GM03348 (cell line): ENCODE measurements around the gene RBMY1B.
"Not testable (repeated sequence)": the region's sequence is repeated elsewhere in the genome, so short reads cannot be mapped to it uniquely, and the experiment has no call there.

Experiments
- DNase-seq: peaks from one replicate; pipeline ENCODE4 v3.0.0; 2012; ENCODE audit warnings: low spot score

Gene RBMY1B

DNA sequence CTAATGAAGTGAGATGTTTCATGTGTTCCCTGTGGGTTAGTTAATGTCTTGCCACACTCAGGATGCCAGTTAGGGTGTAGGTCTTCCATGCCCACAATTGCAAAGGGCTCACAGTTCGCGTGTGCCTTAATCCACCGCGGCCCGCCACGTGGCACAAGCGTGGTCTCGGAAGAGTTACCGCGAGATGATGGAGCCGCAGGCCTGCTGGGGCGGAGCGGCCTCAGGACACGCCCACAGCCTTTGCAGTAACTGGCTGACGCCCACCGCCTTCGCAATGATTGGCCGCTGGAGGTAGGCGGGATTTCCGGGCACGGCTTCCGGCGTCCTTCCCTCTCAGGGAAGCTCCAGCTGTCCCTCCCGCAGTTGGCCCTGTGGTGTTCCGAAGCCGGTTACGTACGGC, at the start of gene RBMY1B:
Gene RBMY1B (plus strand): TSS at position 301 of the 400 bp plus-strand sequence. CDS start 2,013 bp downstream, outside the sequence.
- not testable (repeated sequence) for DNase-seq

DNA sequence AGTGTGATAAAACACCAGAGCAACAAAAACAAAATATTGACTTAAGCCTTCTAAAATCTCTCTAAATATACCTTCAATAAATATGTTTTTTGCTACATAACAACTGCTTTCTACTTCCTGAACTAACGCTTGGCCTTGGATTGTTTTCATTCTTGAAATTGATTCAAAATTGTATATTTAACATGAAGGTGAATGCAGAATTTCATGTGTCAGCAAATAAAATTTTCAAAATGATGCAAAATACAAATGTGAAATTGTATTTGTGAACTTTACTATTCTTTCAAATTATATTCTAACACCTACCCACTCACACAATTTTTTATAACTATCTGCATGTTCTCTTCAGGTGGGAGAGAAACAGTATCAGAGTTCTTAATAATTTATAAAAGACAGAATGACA, 48.2 kb upstream of the RBMY1B start:
- DNase-seq: not testable (repeated sequence)

DNA sequence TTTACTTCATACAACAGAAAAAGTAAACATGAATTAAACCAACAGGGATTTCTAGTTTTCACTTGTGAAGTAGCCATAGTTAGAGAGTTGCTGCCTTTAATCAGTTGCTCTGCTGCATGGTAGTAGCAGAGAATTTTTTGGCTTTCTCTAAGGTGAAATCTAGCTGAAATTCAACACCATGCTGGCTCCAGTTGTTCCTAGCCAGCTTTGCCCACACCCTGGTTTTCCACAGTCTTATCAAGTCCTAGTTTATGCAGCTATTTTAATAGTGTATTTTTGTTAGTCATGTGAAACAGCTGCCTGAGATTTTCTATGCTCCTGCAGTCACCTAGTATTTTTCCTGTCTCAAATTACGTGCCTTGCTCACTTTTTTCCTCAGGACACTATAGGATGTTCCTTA, 28.2 kb upstream of the RBMY1B start:
- no peak for DNase-seq

DNA sequence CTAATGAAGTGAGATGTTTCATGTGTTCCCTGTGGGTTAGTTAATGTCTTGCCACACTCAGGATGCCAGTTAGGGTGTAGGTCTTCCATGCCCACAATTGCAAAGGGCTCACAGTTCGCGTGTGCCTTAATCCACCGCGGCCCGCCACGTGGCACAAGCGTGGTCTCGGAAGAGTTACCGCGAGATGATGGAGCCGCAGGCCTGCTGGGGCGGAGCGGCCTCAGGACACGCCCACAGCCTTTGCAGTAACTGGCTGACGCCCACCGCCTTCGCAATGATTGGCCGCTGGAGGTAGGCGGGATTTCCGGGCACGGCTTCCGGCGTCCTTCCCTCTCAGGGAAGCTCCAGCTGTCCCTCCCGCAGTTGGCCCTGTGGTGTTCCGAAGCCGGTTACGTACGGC, 23.4 kb downstream of the RBMY1B start, which contains the start of gene RBMY1A1:
Gene RBMY1A1 (plus strand): TSS at position 301 of the 400 bp plus-strand sequence. CDS start 2,013 bp downstream, outside the sequence.
- not testable (repeated sequence) for DNase-seq

DNA sequence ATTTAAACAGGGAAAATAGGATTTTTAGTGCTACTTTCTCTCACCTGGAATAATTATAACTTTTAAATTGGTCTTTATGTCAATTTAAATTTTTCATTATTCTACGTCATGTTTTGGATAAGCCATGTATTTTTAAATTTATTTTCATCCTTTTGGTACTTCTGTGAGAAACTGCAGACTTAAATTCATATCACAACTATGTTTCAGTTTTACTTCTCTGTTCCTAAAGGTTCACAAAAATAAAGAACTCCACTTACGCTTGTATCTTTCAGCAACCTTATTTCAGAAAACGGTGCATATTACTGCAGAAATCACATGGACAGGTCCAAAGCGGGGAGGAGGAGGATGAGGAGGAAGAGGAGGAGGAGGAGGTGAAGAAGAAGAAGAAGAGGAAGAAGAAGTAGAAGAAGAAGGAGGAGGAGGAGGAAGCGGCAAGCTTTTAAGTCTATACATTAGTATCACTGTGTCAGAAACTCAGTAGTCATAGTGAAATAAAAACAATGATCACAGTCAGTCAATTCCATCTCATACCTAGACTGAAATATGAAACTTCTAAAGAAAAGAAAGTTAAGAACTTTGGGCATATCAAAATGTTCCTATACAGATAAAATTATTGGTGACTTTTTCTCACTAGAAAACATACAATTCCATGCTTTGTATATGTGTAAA, 48.3 kb downstream of the RBMY1B start:
- DNase-seq: not testable (repeated sequence)
